HL-60 (cell line): ENCODE measurements around the gene RABGAP1L.

Source experiments
- DNase-seq, 2 experiments: peaks; one replicate each; pipeline ENCODE4 v3.0.0-alpha.2; 2010 to 2020; ENCODE audit warnings: low read depth in 1 of 2, low spot score in 1 of 2
- H3K27ac ChIP-seq: fragments of 250-450 bp; sonication (Bioruptor Pico); replicated peaks from 2 replicates; pipeline ENCODE4 v1.5.1; 2020; ENCODE audit warnings: mild to moderate bottlenecking, moderate library complexity
- H3K27me3 ChIP-seq: fragments of 250-450 bp; sonication (Bioruptor Pico); 2 replicates; pipeline ENCODE4 v1.5.1; 2021; ENCODE audit warnings: mild to moderate bottlenecking, moderate library complexity; ENCODE audit not compliant: insufficient read depth, poor library complexity, severe bottlenecking
- H3K4me3 ChIP-seq: replicated peaks from 2 replicates; pipeline ENCODE4 v1.5.1; 2011; ENCODE audit warnings: mild to moderate bottlenecking, control low read depth, low read length; ENCODE audit not compliant: insufficient read depth
- CTCF ChIP-seq: IDR thresholded peaks from one replicate; pipeline ENCODE4 v1.5.1; 2011; ENCODE audit warnings: low read length, control low read depth, inconsistent platforms; ENCODE audit not compliant: insufficient read depth
- GABPA ChIP-seq: IDR thresholded peaks from 2 replicates; pipeline ENCODE4 v1.6.1; 2012; ENCODE audit warnings: low read depth
- POLR2AphosphoS5 ChIP-seq: IDR thresholded peaks from 2 replicates; pipeline ENCODE4 v1.6.1; 2012; ENCODE audit warnings: low read depth
- REST ChIP-seq: IDR thresholded peaks from 2 replicates; pipeline ENCODE4 v1.6.1; 2012; ENCODE audit warnings: low read depth; ENCODE audit not compliant: insufficient replicate concordance
- SPI1 ChIP-seq: IDR thresholded peaks from 2 replicates; pipeline ENCODE4 v1.6.1; 2012; ENCODE audit warnings: low read depth, mild to moderate bottlenecking, borderline replicate concordance

RABGAP1L gene

DNA sequence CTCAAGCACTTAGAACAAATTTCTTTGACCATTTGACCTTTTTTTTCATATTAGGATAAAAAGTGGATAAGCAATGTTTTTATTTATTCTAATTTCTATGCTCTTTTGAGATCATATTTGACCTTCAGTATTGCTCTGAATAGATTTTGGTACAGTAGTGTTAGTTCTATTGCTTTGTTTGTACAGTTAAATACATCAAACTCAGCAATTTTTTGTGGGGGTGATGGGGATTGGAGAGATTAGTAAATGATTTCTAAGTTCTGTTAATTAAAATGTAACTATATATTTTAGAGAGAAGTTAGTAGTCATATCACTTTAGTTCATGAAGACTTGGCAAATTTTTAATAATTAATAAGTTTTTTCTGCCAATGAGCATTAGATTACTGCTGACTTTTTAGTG, 286.0 kb downstream of the RABGAP1L start:
- DNase-seq, result no peak
- Histone ChIP-seq H3K4me3 (no peak overlapping the region), H3K27ac (no peak overlapping the region), H3K27me3 (no peaks in the 10 kb centered on the region)
- TF ChIP-seq REST, result no peak
- TF ChIP-seq SPI1, result no peak
- no peak for TF ChIP-seq GABPA
- no peak for TF ChIP-seq POLR2AphosphoS5
- no peak for TF ChIP-seq CTCF

GRCh38 chr1:174445817-174446216, 286.5 kb downstream of the RABGAP1L start:
- no peak overlapping the region for H3K27ac ChIP-seq
- H3K4me3 ChIP-seq, result no peak overlapping the region
- H3K27me3 ChIP-seq, result no peaks in the 10 kb centered on the region
- DNase-seq, result no peak
- no peak for TF ChIP-seq CTCF
- no peak for TF ChIP-seq POLR2AphosphoS5
- TF ChIP-seq GABPA, result no peak
- TF ChIP-seq REST, result no peak
- TF ChIP-seq SPI1, result no peak

DNA sequence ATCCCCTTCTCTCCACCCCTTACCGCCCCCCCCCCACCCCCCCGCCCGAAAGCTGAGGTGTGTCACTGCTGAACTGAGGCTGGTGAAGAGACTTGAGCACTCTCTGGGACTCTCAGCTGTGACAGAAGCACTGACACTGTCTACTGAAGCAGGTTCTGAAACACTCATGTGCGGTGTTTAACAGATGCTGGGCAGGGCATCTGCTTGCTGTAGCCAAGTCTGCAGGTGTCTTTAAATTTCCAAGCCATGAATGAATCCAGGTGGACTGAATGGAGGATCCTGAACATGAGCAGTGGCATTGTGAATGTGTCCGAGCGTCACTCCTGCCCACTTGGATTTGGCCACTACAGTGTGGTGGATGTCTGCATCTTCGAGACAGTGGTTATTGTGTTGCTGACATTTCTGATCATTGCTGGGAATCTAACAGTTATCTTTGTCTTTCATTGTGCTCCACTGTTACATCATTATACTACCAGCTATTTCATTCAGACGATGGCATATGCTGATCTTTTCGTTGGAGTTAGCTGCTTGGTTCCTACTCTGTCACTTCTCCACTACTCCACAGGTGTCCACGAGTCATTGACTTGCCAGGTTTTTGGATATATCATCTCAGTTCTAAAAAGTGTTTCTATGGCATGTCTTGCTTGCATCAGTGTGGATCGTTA, 288.7 kb downstream of the RABGAP1L start, which contains the start of gene GPR52:
Gene GPR52 (plus strand): TSS at position 99 of the 665 bp plus-strand sequence. CDS start 148 bp downstream, at position 247.
- TF ChIP-seq SPI1, result no peak
- TF ChIP-seq GABPA, result no peak
- no peak for TF ChIP-seq CTCF
- TF ChIP-seq REST, result no peak
- no peak for TF ChIP-seq POLR2AphosphoS5
- no peak for DNase-seq
- Histone ChIP-seq H3K4me3 (no peak within 1 kb of the TSS), H3K27ac (no peak within 1 kb of the TSS), H3K27me3 (no peaks in the 10 kb centered on the region)
